Prostate gland (tissue), 2 donors: Measurements from ENCODE around the gene PPP4R4.

Source experiments
- CTCF ChIP-seq, 4 experiments: fragments of 200-600 bp in 2 of 4; fragments of 450-650 bp in 2 of 4; sonication (generic) in 2 of 4; IDR thresholded peaks; 1 replicate in 3 of 4; 2 replicates in 1 of 4; pipeline ENCODE4 v1.5.1; 2016 to 2019; ENCODE audit warnings: antibody characterized with exemption in 4 of 4, mild to moderate bottlenecking in 2 of 4, moderate library complexity in 2 of 4
- POLR2A ChIP-seq: fragments of 450-650 bp; IDR thresholded peaks from one replicate; pipeline ENCODE4 v1.6.1; 2016; ENCODE audit warnings: antibody characterized with exemption, mild to moderate bottlenecking
- POLR2AphosphoS5 ChIP-seq: sonication (generic); formaldehyde crosslinking; IDR thresholded peaks from one replicate; pipeline ENCODE4 v1.6.1; 2017; ENCODE audit warnings: antibody characterized with exemption

GRCh38 chr14:94179244-94179643 lies 5.1 kb downstream of the PPP4R4 start:
- no peak for TF ChIP-seq CTCF (IDR thresholded peaks at IDR 0.05)
- TF ChIP-seq POLR2A, result no peak
- TF ChIP-seq POLR2AphosphoS5, result no peak
